ENCODE data around the gene LOXL3. TPM values are rescaled to one million over a fixed set of nuclear protein-coding genes. Genes with fewer than 3 reads are reported as not detected.

Gene LOXL3
- polyA plus RNA-seq, 4 donors: 0.22 to 2.9 (median 1.3) TPM

DNA sequence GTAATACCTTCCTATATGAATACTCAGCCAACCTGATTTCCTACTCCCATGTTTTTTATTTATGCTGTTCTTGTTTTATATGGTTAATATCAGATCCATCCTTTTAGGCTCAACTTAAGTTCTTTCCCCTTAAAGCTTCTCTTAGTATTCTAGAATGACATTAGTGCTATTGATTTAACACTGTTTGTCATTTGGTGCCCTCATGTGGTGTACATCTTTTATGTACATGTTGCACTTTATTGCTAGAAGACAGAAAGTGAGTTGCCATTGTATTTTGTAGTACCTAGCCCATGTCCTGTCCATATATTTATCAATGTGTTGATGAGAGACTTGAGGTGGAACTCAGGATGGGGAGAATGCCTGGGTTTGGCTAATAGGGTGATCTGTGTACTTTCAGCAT is 21.5 kb downstream of the LOXL3 start:
- FAIRE-seq: no peak
- peaks cover 0 to 13% (median 5%) of the 10 kb centered on the region in 3 donors for H3K4me1 ChIP-seq (ENCODE audit: control insufficient read depth in 3 of 3, insufficient read depth in 2 of 3, low read depth in 1 of 3, low read length in 2 of 3)
- no peak overlapping the region for H3K27ac ChIP-seq (ENCODE audit: low read depth in 1 of 3, low read length in 2 of 3)
- peaks cover 0 to 14% (median 0%) of the 10 kb centered on the region in 3 donors for H3K27me3 ChIP-seq (ENCODE audit: control insufficient read depth in 3 of 3, insufficient read depth in 3 of 3, low read length in 3 of 3)
- DNase-seq: peak; percentile 56 to 57
- H3K9me3 ChIP-seq (ENCODE audit: control insufficient read depth in 2 of 2, insufficient read depth in 1 of 2, low read depth in 1 of 2, low read length in 1 of 2): no peaks in the 10 kb centered on the region
- no peak overlapping the region for H3K4me3 ChIP-seq (ENCODE audit: low read depth in 1 of 3, low read length in 3 of 3)
- H3K36me3 ChIP-seq (ENCODE audit: control insufficient read depth in 3 of 3, insufficient read depth in 2 of 3, low read depth in 1 of 3, low read length in 3 of 3): peaks cover 3 to 30% (median 5%) of the 10 kb centered on the region in 3 donors

- WGBS, 3 donors: 87 to 93% (median 92%) methylated on average over 7 of the region's 7 CpGs
- H3K4me3 ChIP-seq (ENCODE audit: low read depth in 1 of 3, low read length in 3 of 3): no peak overlapping the region
- no peak overlapping the region for H3K27ac ChIP-seq (ENCODE audit: low read depth in 1 of 3, low read length in 2 of 3)
- H3K9me3 ChIP-seq (ENCODE audit: control insufficient read depth in 2 of 2, insufficient read depth in 1 of 2, low read depth in 1 of 2, low read length in 1 of 2): peaks cover 0 to 2% of the 10 kb centered on the region in 2 donors
- peaks cover 0 to 13% (median 5%) of the 10 kb centered on the region in 3 donors for H3K4me1 ChIP-seq (ENCODE audit: control insufficient read depth in 3 of 3, insufficient read depth in 2 of 3, low read depth in 1 of 3, low read length in 2 of 3)
- peaks cover 0 to 9% (median 0%) of the 10 kb centered on the region in 3 donors for H3K27me3 ChIP-seq (ENCODE audit: control insufficient read depth in 3 of 3, insufficient read depth in 3 of 3, low read length in 3 of 3)
- no peak for FAIRE-seq
- no peak for DNase-seq
- H3K36me3 ChIP-seq (ENCODE audit: control insufficient read depth in 3 of 3, insufficient read depth in 2 of 3, low read depth in 1 of 3, low read length in 3 of 3): peaks cover 3 to 35% (median 5%) of the 10 kb centered on the region in 3 donors
These were observed 22.1 kb downstream of the LOXL3 start for GRCh38 chr2:74531666-74532065.

DNA sequence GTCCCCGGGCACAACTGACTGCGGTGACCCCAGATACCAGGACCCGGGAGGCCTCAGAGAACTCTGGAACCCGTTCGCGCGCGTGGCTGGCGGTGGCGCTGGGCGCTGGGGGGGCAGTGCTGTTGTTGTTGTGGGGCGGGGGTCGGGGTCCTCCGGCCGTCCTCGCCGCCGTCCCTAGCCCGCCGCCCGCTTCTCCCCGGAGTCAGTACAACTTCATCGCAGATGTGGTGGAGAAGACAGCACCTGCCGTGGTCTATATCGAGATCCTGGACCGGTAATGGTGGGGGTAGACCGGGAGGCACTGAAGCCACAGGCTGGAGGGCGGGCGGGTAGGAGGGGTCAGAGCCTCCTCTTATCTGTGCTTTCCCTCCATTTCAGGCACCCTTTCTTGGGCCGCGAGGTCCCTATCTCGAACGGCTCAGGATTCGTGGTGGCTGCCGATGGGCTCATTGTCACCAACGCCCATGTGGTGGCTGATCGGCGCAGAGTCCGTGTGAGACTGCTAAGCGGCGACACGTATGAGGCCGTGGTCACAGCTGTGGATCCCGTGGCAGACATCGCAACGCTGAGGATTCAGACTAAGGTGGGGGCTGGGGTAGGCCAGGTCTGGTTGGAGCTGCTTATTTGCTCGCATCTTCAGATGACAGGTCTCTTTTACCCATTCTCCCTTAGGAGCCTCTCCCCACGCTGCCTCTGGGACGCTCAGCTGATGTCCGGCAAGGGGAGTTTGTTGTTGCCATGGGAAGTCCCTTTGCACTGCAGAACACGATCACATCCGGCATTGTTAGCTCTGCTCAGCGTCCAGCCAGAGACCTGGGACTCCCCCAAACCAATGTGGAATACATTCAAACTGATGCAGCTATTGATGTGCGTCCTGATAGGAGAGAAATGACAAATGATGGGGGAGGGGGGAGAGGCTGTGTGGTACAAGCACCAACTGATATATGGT is 23.2 kb downstream of the LOXL3 start:
- H3K36me3 ChIP-seq (ENCODE audit: control insufficient read depth in 3 of 3, insufficient read depth in 2 of 3, low read depth in 1 of 3, low read length in 3 of 3): peaks cover 3 to 45% (median 5%) of the 10 kb centered on the region in 3 donors
- peaks cover 0 to 19% (median 5%) of the 10 kb centered on the region in 3 donors for H3K4me1 ChIP-seq (ENCODE audit: control insufficient read depth in 3 of 3, insufficient read depth in 2 of 3, low read depth in 1 of 3, low read length in 2 of 3)
- DNase-seq: peak; percentile 62 to 73
- WGBS, 3 donors: 1 to 3% (median 2%) methylated on average over 54 of the region's 54 CpGs
- H3K27me3 ChIP-seq (ENCODE audit: control insufficient read depth in 3 of 3, insufficient read depth in 3 of 3, low read length in 3 of 3): peaks cover 0 to 1% (median 0%) of the 10 kb centered on the region in 3 donors
- peak overlapping the region; percentile 65 to 96 (median 83) for H3K4me3 ChIP-seq (ENCODE audit: low read depth in 1 of 3, low read length in 3 of 3)
- FAIRE-seq: no peak
- H3K27ac ChIP-seq (ENCODE audit: low read depth in 1 of 3, low read length in 2 of 3): peak overlapping the region; percentile 28 to 94 (median 82)
- H3K9me3 ChIP-seq (ENCODE audit: control insufficient read depth in 2 of 2, insufficient read depth in 1 of 2, low read depth in 1 of 2, low read length in 1 of 2): peaks cover 0 to 6% of the 10 kb centered on the region in 2 donors

DNA sequence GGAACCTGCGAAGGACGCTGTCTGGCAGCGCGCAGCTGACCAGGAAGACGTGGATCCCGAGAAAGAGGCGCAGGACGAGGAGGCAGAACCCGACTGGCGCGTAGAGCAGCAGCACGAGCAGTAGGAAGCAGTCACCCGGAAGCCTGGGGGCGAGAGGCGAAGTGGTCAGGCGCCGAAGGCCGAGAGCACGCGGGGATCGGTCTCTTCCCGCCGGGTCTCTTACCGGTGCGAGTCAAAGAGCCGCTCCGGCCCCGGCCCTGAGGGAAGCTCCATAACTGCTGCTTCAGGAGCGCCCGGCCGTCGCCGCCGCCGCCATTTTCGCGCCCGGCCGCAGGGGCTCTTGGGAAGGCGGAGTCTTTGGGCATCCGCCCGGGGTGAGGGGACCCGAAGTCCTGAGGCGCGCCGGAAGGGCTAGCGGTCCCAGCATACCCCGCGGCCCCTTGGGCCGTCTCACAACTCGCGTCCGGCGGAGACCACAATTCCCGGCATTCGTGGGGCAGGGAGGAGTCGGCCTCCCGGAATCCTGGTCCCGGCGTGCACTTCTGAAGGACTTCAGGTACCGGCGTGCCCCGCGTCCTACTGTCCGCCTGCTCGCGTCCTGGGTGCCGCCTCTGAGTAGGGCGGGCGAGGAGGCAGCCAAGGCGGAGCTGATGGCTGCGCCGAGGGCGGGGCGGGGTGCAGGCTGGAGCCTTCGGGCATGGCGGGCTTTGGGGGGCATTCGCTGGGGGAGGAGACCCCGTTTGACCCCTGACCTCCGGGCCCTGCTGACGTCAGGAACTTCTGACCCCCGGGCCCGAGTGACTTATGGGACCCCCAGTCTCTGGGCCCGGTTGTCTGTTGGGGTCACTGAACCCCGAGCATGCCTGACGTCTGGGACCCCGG is 24.1 kb downstream of the LOXL3 start, which contains the start of the genes AUP1 and HTRA2:
TSS of gene AUP1 (minus strand) at position 350 of the 882 bp plus-strand sequence. CDS start at position 273, 77 bp downstream.
TSS of gene HTRA2 (plus strand) at position 577 of the 882 bp plus-strand sequence. CDS start at position 651, 74 bp downstream.
- Histone ChIP-seq H3K4me1 (ENCODE audit: control insufficient read depth in 3 of 3, insufficient read depth in 2 of 3, low read depth in 1 of 3, low read length in 2 of 3) (peaks cover 0 to 24% (median 5%) of the 10 kb centered on the region in 3 donors), H3K27me3 (ENCODE audit: control insufficient read depth in 3 of 3, insufficient read depth in 3 of 3, low read length in 3 of 3) (no peaks in the 10 kb centered on the region), H3K9me3 (ENCODE audit: control insufficient read depth in 2 of 2, insufficient read depth in 1 of 2, low read depth in 1 of 2, low read length in 1 of 2) (peaks cover 0 to 6% of the 10 kb centered on the region in 2 donors), H3K27ac (ENCODE audit: low read depth in 1 of 3, low read length in 2 of 3) (peak within 1 kb of the TSS; percentile 80 to 94 (median 82)), H3K4me3 (ENCODE audit: low read depth in 1 of 3, low read length in 3 of 3) (peak within 1 kb of the TSS; percentile 65 to 96 (median 83)), H3K36me3 (ENCODE audit: control insufficient read depth in 3 of 3, insufficient read depth in 2 of 3, low read depth in 1 of 3, low read length in 3 of 3) (peaks cover 3 to 48% (median 5%) of the 10 kb centered on the region in 3 donors)
- WGBS, 3 donors: 0 to 1% (median 0%) methylated on average over 52 to 87 of the region's 87 CpGs
- DNase-seq (peak; percentile 99), FAIRE-seq (no peak)

- DNase-seq: no peak
- 12 to 15% (median 14%) methylated on average over 26 to 29 of the region's 29 CpGs for WGBS, 3 donors
- FAIRE-seq: no peak
These were observed 25.0 kb downstream of the LOXL3 start for GRCh38 chr2:74528600-74529356.

DNA sequence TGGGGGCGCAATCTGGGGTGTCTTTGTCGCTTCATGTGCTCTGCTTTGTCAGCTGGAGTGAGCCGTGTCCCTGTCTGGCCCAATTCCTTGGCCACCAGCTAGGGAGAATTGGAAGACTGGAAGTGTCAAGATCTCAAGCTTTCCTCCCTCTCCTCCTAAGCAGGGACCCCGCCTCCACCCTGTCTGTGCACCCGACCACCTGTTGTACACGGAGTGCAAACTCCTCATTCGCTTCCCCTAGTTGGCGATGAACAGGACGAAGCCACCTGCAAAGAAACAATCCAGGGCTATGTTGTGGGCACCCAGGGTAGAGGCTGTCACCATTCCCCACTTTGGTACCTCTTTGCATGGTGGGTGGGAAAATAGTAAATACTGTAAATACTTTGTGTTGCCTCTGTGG is 26.0 kb downstream of the LOXL3 start:
- H3K27me3 ChIP-seq (ENCODE audit: control insufficient read depth in 3 of 3, insufficient read depth in 3 of 3, low read length in 3 of 3): no peaks in the 10 kb centered on the region
- peaks cover 0 to 6% of the 10 kb centered on the region in 2 donors for H3K9me3 ChIP-seq (ENCODE audit: control insufficient read depth in 2 of 2, insufficient read depth in 1 of 2, low read depth in 1 of 2, low read length in 1 of 2)
- H3K4me3 ChIP-seq (ENCODE audit: low read depth in 1 of 3, low read length in 3 of 3): no peak overlapping the region
- peaks cover 3 to 40% (median 5%) of the 10 kb centered on the region in 3 donors for H3K36me3 ChIP-seq (ENCODE audit: control insufficient read depth in 3 of 3, insufficient read depth in 2 of 3, low read depth in 1 of 3, low read length in 3 of 3)
- FAIRE-seq (no peak), DNase-seq (no peak)
- WGBS, 3 donors: 88 to 93% (median 89%) methylated on average over 9 of the region's 9 CpGs
- no peak overlapping the region for H3K27ac ChIP-seq (ENCODE audit: low read depth in 1 of 3, low read length in 2 of 3)
- H3K4me1 ChIP-seq (ENCODE audit: control insufficient read depth in 3 of 3, insufficient read depth in 2 of 3, low read depth in 1 of 3, low read length in 2 of 3): peaks cover 0 to 24% (median 5%) of the 10 kb centered on the region in 3 donors

More at GRCh38 chr2:74528600-74529356, 25.0 kb downstream of the LOXL3 start:
- H3K4me3 ChIP-seq (ENCODE audit: low read depth in 1 of 3, low read length in 3 of 3): peak overlapping the region; percentile 65 to 96 (median 83)
- H3K27ac ChIP-seq (ENCODE audit: low read depth in 1 of 3, low read length in 2 of 3): peak overlapping the region; percentile 79 to 94 (median 80)
- peaks cover 0 to 24% (median 5%) of the 10 kb centered on the region in 3 donors for H3K4me1 ChIP-seq (ENCODE audit: control insufficient read depth in 3 of 3, insufficient read depth in 2 of 3, low read depth in 1 of 3, low read length in 2 of 3)
- peaks cover 3 to 46% (median 5%) of the 10 kb centered on the region in 3 donors for H3K36me3 ChIP-seq (ENCODE audit: control insufficient read depth in 3 of 3, insufficient read depth in 2 of 3, low read depth in 1 of 3, low read length in 3 of 3)
- no peaks in the 10 kb centered on the region for H3K27me3 ChIP-seq (ENCODE audit: control insufficient read depth in 3 of 3, insufficient read depth in 3 of 3, low read length in 3 of 3)
- peaks cover 0 to 6% of the 10 kb centered on the region in 2 donors for H3K9me3 ChIP-seq (ENCODE audit: control insufficient read depth in 2 of 2, insufficient read depth in 1 of 2, low read depth in 1 of 2, low read length in 1 of 2)

- Histone ChIP-seq H3K27me3 (ENCODE audit: control insufficient read depth in 3 of 3, insufficient read depth in 3 of 3, low read length in 3 of 3) (no peaks in the 10 kb centered on the region), H3K9me3 (ENCODE audit: control insufficient read depth in 2 of 2, insufficient read depth in 1 of 2, low read depth in 1 of 2, low read length in 1 of 2) (peaks cover 0 to 6% of the 10 kb centered on the region in 2 donors), H3K36me3 (ENCODE audit: control insufficient read depth in 3 of 3, insufficient read depth in 2 of 3, low read depth in 1 of 3, low read length in 3 of 3) (peaks cover 3 to 39% (median 12%) of the 10 kb centered on the region in 3 donors), H3K4me3 (ENCODE audit: low read depth in 1 of 3, low read length in 3 of 3) (no peak overlapping the region), H3K4me1 (ENCODE audit: control insufficient read depth in 3 of 3, insufficient read depth in 2 of 3, low read depth in 1 of 3, low read length in 2 of 3) (peaks cover 0 to 24% (median 5%) of the 10 kb centered on the region in 3 donors), H3K27ac (ENCODE audit: low read depth in 1 of 3, low read length in 2 of 3) (no peak overlapping the region)
- FAIRE-seq (no peak), DNase-seq (no peak)
- WGBS, 3 donors: 94 to 97% (median 96%) methylated on average over 11 of the region's 11 CpGs
These were observed 27.0 kb downstream of the LOXL3 start for GRCh38 chr2:74526649-74527230.
